Measurements from ENCODE around the gene DR1.

DR1 gene

GRCh38 chr1:93345633-93346420 lies at the start of gene DR1:
TSS of gene DR1 (plus strand) at chr1:93345907. CDS start at chr1:93346646, 739 bp downstream.
- ATAC-seq (replicated peaks; ENCODE audit: extremely low read depth, poor library complexity, severe bottlenecking) (peak; percentile 77), DNase-seq (ENCODE audit: low spot score in 2 of 2) (peak; percentile 81)
- H3K4me3 Mint-ChIP-seq, result peak within 1 kb of the TSS; percentile 100
- H3K27me3 Mint-ChIP-seq, result no peaks in the 10 kb centered on the region
- peaks cover 25% of the 10 kb centered on the region for H3K36me3 Mint-ChIP-seq (ENCODE audit: insufficient read depth)
- H3K4me1 Mint-ChIP-seq, result peaks cover 36% of the 10 kb centered on the region
- H3K9me3 Mint-ChIP-seq, result no peaks in the 10 kb centered on the region
- peak within 1 kb of the TSS; percentile 100 for H3K27ac Mint-ChIP-seq (ENCODE audit: low read depth)

- ATAC-seq (replicated peaks; ENCODE audit: extremely low read depth, poor library complexity, severe bottlenecking), result no peak
- no peaks in the 10 kb centered on the region for H3K9me3 Mint-ChIP-seq
- no peaks in the 10 kb centered on the region for H3K27me3 Mint-ChIP-seq
- no peak overlapping the region for H3K4me3 Mint-ChIP-seq
- H3K27ac Mint-ChIP-seq (ENCODE audit: low read depth), result no peak overlapping the region
- H3K4me1 Mint-ChIP-seq, result peaks cover 5% of the 10 kb centered on the region
- no peak for DNase-seq (ENCODE audit: low spot score in 2 of 2)
- H3K36me3 Mint-ChIP-seq (ENCODE audit: insufficient read depth), result peaks cover 10% of the 10 kb centered on the region
Observed at GRCh38 chr1:93296555-93297154, 49.1 kb upstream of the DR1 start.

GRCh38 chr1:93301131-93301530 lies 44.6 kb upstream of the DR1 start:
- Mint-ChIP-seq H3K9me3 (no peaks in the 10 kb centered on the region), H3K4me1 (no peaks in the 10 kb centered on the region), H3K36me3 (ENCODE audit: insufficient read depth) (peaks cover 4% of the 10 kb centered on the region), H3K27me3 (no peaks in the 10 kb centered on the region), H3K4me3 (no peak overlapping the region), H3K27ac (ENCODE audit: low read depth) (no peak overlapping the region)
- ATAC-seq (replicated peaks; ENCODE audit: extremely low read depth, poor library complexity, severe bottlenecking) (no peak), DNase-seq (ENCODE audit: low spot score in 2 of 2) (no peak)

GRCh38 chr1:93302078-93302477 lies 43.6 kb upstream of the DR1 start:
- Mint-ChIP-seq H3K36me3 (ENCODE audit: insufficient read depth) (peaks cover 4% of the 10 kb centered on the region), H3K9me3 (no peaks in the 10 kb centered on the region), H3K27ac (ENCODE audit: low read depth) (no peak overlapping the region), H3K4me1 (no peaks in the 10 kb centered on the region), H3K4me3 (no peak overlapping the region), H3K27me3 (no peaks in the 10 kb centered on the region)
- no peak for DNase-seq (ENCODE audit: low spot score in 2 of 2)
- no peak for ATAC-seq (replicated peaks; ENCODE audit: extremely low read depth, poor library complexity, severe bottlenecking)

GRCh38 chr1:93304716-93305138 lies 41.0 kb upstream of the DR1 start:
- Mint-ChIP-seq H3K4me1 (no peaks in the 10 kb centered on the region), H3K27ac (ENCODE audit: low read depth) (no peak overlapping the region), H3K4me3 (no peak overlapping the region), H3K9me3 (no peaks in the 10 kb centered on the region), H3K36me3 (ENCODE audit: insufficient read depth) (peaks cover 1% of the 10 kb centered on the region), H3K27me3 (no peaks in the 10 kb centered on the region)
- peak in 1 of 2 donors; percentile 21 for DNase-seq (ENCODE audit: low spot score in 2 of 2)
- ATAC-seq (replicated peaks; ENCODE audit: extremely low read depth, poor library complexity, severe bottlenecking), result no peak

GRCh38 chr1:93306920-93307319 lies 38.8 kb upstream of the DR1 start:
- H3K27ac Mint-ChIP-seq (ENCODE audit: low read depth), result no peak overlapping the region
- no peak for DNase-seq (ENCODE audit: low spot score in 2 of 2)
- H3K36me3 Mint-ChIP-seq (ENCODE audit: insufficient read depth), result peaks cover 1% of the 10 kb centered on the region
- H3K4me3 Mint-ChIP-seq, result no peak overlapping the region
- H3K4me1 Mint-ChIP-seq, result no peaks in the 10 kb centered on the region
- ATAC-seq (replicated peaks; ENCODE audit: extremely low read depth, poor library complexity, severe bottlenecking), result no peak
- H3K9me3 Mint-ChIP-seq, result no peaks in the 10 kb centered on the region
- H3K27me3 Mint-ChIP-seq, result no peaks in the 10 kb centered on the region

GRCh38 chr1:93313026-93313425 lies 32.7 kb upstream of the DR1 start:
- Mint-ChIP-seq H3K27me3 (no peaks in the 10 kb centered on the region), H3K4me1 (no peaks in the 10 kb centered on the region), H3K27ac (ENCODE audit: low read depth) (no peak overlapping the region), H3K36me3 (ENCODE audit: insufficient read depth) (peaks cover 3% of the 10 kb centered on the region), H3K4me3 (no peak overlapping the region), H3K9me3 (no peaks in the 10 kb centered on the region)
- ATAC-seq (replicated peaks; ENCODE audit: extremely low read depth, poor library complexity, severe bottlenecking), result no peak
- DNase-seq (ENCODE audit: low spot score in 2 of 2), result no peak

GRCh38 chr1:93317207-93317606 lies 28.5 kb upstream of the DR1 start:
- DNase-seq (ENCODE audit: low spot score in 2 of 2) (no peak), ATAC-seq (replicated peaks; ENCODE audit: extremely low read depth, poor library complexity, severe bottlenecking) (no peak)
- Mint-ChIP-seq H3K27ac (ENCODE audit: low read depth) (no peak overlapping the region), H3K4me3 (no peak overlapping the region), H3K36me3 (ENCODE audit: insufficient read depth) (peaks cover 2% of the 10 kb centered on the region), H3K27me3 (no peaks in the 10 kb centered on the region), H3K9me3 (no peaks in the 10 kb centered on the region), H3K4me1 (no peaks in the 10 kb centered on the region)

GRCh38 chr1:93317943-93318342 lies 27.8 kb upstream of the DR1 start:
- Mint-ChIP-seq H3K4me1 (no peaks in the 10 kb centered on the region), H3K27ac (ENCODE audit: low read depth) (no peak overlapping the region), H3K27me3 (no peaks in the 10 kb centered on the region)

GRCh38 chr1:93321720-93322119 lies 24.0 kb upstream of the DR1 start:
- Mint-ChIP-seq H3K27me3 (no peaks in the 10 kb centered on the region), H3K36me3 (ENCODE audit: insufficient read depth) (no peaks in the 10 kb centered on the region), H3K27ac (ENCODE audit: low read depth) (no peak overlapping the region), H3K4me1 (no peaks in the 10 kb centered on the region), H3K4me3 (no peak overlapping the region), H3K9me3 (no peaks in the 10 kb centered on the region)
- ATAC-seq (replicated peaks; ENCODE audit: extremely low read depth, poor library complexity, severe bottlenecking) (no peak), DNase-seq (ENCODE audit: low spot score in 2 of 2) (no peak)

More at GRCh38 chr1:93317943-93318342, 27.8 kb upstream of the DR1 start:
- H3K4me3 Mint-ChIP-seq, result no peak overlapping the region
- DNase-seq (ENCODE audit: low spot score in 2 of 2) (no peak), ATAC-seq (replicated peaks; ENCODE audit: extremely low read depth, poor library complexity, severe bottlenecking) (no peak)
- peaks cover 2% of the 10 kb centered on the region for H3K36me3 Mint-ChIP-seq (ENCODE audit: insufficient read depth)
- H3K9me3 Mint-ChIP-seq, result no peaks in the 10 kb centered on the region

GRCh38 chr1:93322349-93322748 lies 23.4 kb upstream of the DR1 start:
- Mint-ChIP-seq H3K27ac (ENCODE audit: low read depth) (no peak overlapping the region), H3K27me3 (no peaks in the 10 kb centered on the region), H3K4me1 (no peaks in the 10 kb centered on the region), H3K9me3 (no peaks in the 10 kb centered on the region), H3K36me3 (ENCODE audit: insufficient read depth) (no peaks in the 10 kb centered on the region), H3K4me3 (no peak overlapping the region)
- ATAC-seq (replicated peaks; ENCODE audit: extremely low read depth, poor library complexity, severe bottlenecking) (no peak), DNase-seq (ENCODE audit: low spot score in 2 of 2) (no peak)

- Mint-ChIP-seq H3K9me3 (no peaks in the 10 kb centered on the region), H3K4me1 (no peaks in the 10 kb centered on the region), H3K27ac (ENCODE audit: low read depth) (no peak overlapping the region), H3K4me3 (no peak overlapping the region), H3K27me3 (no peaks in the 10 kb centered on the region), H3K36me3 (ENCODE audit: insufficient read depth) (no peaks in the 10 kb centered on the region)
- no peak for ATAC-seq (replicated peaks; ENCODE audit: extremely low read depth, poor library complexity, severe bottlenecking)
- DNase-seq (ENCODE audit: low spot score in 2 of 2), result no peak
Observed at GRCh38 chr1:93323185-93323820, 22.4 kb upstream of the DR1 start.
